Eye (tissue), 1 donor: ENCODE results near the gene CMTM7.
"Not testable (repeated sequence)": the region's sequence is repeated elsewhere in the genome, so short reads cannot be mapped to it uniquely, and the experiment has no call there.

ENCODE experiments used
- DNase-seq: peaks from one replicate; pipeline ENCODE4 v3.0.0-alpha.2; 2015

CMTM7 gene

DNA sequence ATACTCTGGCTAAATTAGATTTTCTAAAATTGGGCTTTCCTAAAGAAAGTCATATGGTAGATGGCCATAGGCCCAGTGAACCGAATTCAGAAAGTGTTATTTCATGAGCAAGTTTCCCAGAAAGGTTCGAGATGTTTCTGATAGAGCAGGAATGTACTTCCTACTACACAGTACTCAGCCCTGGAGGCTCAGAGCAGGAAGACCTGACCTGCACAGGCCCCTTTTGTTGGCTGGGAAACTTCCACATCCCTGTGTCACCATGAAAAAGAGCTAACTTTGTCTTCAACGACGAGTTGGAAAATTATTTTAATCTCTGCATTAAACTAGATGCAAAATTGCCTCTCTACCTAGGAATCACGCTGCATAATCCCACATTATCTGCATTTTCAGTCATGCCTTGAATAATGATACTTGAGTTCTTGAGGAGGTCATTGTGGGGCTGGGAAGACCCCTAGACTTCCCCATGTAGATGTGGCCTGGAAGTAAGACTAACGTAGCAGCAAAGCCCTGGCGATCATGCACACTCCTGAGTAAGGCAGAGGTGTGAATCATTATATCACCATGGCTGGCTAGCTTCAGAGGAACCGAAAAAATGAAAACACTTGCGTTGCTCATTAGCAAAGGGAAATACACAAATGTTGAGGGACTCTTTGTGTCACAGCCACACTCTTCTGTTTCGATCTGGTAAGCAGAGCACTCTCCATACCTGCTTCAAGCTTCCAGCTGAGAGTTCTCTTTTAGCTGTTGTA is 47.1 kb downstream of the CMTM7 start:
- DNase-seq: no peak

DNA sequence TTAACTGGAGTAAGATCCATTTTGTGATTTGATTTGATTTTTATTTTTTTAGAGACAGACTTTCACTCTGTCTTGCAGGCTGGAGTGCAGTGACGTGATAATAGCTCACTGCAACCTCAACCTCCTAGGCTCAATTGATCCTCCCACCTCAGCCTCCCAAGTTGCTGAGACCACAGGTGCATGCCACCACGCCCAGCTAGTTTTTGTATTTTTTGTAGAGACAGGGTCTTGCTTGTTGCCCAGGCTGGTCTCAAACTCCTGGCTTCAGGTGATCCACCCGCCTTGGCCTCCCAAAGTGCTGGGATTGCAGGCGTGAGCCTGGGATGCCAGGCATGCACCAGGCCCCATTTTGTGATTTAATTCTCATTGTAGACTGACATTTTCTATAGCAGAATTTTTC is 47.8 kb downstream of the CMTM7 start:
- DNase-seq: not testable (repeated sequence)

DNA sequence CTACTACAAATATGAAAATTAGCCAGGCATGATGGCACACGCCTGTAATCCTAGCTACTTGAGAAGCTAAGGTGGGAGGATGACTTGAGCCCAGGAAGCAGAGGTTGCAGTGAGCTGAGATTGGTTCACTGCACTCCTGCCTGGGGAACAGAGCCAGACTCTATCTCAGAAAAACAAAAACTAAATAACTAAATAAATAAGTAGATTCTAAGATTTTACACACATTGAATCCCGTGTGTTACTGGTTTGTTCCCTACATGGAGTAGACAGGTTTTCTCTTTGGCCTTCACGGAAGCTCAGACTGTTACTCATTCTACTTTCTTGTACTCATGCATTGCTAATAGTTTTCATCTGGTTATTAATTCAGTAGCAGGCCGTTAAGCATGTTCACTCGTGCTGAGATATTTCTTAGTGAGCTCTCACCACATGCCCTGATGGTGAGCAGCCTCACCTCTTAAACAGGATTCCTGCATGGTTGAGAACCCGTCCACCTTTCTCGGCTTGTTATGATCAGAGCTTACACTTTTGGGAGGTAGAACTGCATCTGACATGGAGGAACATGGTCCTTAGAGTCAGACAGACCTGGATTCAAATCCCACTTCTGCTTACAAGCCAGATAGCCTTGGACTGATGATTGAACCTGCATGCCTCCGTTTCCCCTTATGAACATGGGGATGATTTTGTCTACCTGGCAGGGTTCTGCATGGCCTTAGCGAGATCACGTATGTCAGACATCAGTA is 49.1 kb downstream of the CMTM7 start:
- DNase-seq: peak; percentile 25

DNA sequence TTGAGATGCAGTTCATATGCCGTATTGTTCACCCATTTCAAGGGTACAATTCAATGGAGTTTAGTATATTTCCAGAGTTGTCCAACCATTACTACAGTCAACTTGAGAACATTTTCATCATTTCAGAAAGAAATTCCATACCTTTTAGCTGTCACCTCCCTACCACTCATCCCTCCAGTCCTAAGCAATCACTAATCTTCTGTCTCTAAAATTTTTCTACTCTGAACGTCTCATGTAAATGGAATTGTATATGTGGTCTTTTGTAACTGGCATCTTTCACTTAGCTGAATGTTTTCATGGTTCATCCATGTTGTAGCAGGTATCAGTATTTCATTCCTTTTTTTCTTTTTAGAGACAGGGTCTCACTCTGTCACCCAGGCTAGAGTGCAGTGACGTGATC is 51.1 kb downstream of the CMTM7 start:
- DNase-seq: no peak

DNA sequence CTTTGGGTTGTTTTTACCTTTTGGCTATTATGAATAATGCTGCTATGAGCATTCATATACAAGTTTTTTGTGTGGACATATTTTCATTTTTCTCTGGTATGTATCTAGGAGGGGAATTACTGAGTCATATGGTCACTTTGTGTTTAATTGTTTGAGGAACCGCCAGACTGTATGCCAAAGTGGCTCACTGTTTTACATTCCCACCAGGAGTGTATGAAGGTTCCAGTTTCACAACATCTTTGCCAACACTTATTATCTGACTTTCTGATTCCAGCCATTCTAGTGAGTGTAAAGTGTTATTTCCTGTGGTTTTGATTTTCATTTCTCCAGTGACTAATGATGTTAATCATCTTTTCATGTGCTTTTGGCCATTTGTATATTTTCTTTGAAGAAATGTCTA is 51.8 kb downstream of the CMTM7 start:
- DNase-seq: no peak

DNA sequence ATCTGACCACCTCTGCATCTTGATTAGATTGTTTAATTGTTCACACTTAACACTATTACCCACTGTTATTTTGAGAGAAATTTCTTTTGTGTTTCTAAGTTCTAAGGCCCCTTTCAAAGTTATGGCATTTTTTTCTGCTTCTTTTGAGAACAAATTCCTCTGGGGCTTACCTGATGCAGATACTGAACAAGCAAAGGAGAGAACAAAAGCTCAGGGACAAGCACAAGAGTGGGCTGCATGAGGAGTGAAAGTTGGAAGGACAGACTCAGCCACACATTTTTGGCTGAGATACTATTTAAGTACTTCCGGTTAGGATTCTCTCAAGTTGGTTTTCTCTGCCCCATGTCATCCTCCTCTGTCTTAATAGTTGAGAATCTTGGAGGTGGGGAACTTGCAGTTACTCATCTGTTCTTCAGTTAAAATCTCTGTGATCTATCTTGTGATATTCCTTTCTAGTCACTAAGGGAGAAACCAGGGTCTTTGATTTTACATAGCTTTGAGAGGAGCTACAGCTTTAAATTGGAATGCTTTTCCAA is 56.3 kb downstream of the CMTM7 start:
- DNase-seq: no peak

DNA sequence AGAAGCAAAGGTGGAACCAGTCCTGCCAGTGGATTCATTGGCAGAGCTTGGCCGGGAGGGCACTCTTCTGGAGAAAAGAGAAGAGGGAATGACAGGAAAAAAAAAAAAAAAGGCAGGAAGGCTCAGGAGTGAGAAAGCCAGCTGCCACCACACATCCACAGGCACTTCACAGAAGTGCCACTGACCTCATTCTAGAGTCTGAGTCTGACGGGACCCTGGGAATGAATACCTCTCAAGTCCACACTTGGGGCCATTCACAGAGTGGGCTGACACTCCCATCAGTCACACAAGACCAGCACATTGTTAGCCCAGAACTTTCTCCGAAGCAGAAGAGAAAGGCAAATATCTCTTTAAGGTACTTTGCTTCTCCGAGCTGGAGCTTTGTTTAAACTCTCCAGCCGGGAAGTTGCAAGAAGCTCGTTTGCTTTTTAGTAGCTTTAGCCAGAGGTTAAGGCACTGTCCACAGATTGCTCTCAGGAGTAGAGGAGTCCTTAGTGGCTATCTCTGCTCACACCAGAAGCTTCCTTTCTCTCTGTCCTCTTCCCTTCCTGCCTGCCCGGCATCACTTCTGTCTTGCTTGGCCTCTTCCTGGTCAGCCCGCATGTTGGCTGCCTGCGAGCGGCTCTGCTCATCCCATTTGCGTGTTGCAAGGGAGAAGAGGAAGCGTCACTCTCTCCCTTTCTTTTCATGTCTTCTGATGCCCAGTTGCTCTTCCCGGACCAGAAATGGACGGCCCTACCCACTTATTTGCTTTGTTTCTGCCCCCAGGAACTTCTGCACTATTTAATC is 57.2 kb downstream of the CMTM7 start:
- DNase-seq: peak; percentile 35

DNA sequence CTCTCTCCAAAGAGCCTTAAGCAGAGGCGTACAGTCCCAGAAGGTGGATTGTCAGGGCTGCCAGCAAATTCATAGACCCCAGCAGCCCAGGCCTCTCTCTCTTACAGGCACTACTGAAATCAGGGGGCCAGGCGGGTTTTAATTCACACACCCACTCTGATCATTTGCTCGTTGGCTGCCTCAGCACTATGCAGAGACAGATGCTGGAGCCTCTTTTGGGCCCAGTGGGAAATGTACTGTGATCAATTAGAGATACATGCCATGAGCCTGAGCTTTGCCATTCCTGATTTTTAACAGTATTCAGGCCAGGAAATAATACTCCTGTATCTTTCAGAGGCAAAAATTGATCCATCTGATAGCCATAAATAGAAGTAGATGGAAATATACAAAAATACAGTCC is 58.0 kb downstream of the CMTM7 start:
- DNase-seq: peak; percentile 54

DNA sequence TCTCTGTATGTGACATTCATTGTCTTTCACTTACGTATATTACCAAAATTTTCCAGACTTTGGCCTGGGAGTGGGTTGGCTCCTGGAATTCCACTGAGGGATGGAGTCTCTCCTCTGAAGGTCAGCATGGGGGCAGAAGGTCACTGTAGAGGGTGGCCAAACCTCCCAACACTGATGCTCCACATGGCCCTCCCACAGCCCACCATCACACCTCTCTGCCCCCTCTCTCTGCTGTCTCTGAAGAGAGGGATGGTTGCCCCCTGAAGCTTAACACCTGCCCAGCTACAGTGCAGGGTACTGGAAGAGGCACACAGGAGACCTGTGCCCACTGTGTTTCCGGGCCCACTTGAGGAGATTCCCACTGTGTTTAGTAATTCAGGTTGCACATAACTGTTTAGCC is 58.8 kb downstream of the CMTM7 start:
- no peak for DNase-seq

DNA sequence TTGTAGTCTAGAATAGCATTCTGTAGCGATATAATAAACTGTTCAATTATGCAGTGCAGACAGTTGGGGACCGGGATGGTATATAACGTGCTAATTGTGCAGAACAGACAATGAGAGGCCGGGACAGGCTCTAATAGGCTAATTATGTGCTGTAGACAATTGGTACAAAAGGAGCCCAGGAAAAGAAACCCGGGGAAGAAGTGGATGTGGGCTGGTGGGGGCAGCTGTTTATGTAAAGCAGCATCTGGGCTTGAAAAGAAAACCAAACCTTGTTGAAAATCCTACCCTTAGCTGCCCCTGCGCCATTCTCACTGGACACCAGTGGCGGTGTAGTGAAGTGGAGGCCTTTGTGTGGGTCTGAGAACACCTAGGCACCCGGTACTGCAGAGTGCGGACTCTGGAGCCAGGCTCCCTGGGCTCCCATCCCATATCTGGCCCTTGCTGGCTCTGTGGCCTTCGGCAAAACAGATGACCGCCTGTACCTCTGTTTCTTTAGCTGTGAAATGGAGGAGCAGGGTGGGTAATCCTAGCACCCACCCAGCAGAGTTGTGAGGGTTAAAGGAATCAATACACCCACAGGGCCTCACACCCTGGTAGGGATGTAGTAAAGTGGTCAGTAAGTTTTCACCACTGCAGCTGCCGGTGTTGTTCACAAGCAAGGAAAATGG is 59.5 kb downstream of the CMTM7 start:
- DNase-seq: peak; percentile 54

DNA sequence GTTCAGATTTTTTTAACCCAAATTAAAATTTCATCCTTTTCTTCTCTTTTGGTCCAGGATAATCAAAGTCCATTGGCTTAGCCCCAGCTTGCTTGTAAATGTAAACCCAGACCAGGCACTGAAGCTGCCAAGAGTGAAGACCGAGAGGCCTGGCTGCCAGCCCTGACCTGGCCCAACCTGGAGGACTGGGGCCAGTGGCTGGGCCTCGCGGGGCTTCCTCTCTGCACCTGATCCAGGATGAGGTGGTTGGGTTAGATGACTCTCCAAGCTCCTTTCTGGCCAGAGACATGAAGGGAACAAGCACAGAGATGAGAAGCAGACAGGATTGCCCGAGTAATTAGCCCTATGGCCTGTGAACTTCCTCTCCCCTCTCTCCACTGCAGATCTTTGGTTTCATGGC is 60.4 kb downstream of the CMTM7 start:
- no peak for DNase-seq

DNA sequence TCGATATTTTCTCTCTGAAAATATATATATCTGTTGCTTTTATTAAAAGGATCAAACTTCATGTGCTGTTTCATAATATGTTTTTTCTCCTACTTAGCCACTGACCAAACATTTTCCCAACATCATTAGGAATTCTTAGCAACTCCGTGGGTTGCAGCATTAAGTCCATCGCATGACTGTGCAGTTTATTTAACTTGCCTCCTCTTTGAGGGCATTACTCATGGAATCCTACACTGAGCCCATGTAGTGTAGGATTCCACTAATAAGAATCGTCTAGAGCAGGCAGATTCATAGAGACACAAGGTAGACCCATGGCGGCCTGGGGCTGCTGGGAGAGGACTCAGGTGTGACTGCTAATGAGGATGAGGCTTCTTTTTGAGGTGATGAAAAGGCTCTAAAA is 61.7 kb downstream of the CMTM7 start:
- no peak for DNase-seq

DNA sequence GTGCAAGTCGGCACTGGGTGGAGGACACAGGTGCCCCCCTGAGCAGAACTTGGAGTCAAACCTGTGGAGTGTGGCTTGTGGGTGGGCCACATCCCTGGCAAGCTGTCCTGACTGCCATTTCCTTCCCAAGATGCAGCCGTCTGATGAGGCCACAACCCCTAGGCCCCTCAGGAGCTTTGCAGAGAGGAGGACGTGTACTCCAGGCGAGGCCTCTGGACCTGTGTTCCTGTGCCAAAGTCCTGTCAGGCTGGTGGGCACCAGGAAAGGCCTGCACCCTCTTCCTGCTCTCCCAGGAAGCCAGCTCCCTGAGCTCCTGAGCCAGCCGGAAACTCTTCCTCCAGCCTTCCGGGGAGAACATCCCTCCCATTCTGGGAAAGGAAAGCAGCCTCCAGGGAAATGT is 62.5 kb downstream of the CMTM7 start:
- no peak for DNase-seq

DNA sequence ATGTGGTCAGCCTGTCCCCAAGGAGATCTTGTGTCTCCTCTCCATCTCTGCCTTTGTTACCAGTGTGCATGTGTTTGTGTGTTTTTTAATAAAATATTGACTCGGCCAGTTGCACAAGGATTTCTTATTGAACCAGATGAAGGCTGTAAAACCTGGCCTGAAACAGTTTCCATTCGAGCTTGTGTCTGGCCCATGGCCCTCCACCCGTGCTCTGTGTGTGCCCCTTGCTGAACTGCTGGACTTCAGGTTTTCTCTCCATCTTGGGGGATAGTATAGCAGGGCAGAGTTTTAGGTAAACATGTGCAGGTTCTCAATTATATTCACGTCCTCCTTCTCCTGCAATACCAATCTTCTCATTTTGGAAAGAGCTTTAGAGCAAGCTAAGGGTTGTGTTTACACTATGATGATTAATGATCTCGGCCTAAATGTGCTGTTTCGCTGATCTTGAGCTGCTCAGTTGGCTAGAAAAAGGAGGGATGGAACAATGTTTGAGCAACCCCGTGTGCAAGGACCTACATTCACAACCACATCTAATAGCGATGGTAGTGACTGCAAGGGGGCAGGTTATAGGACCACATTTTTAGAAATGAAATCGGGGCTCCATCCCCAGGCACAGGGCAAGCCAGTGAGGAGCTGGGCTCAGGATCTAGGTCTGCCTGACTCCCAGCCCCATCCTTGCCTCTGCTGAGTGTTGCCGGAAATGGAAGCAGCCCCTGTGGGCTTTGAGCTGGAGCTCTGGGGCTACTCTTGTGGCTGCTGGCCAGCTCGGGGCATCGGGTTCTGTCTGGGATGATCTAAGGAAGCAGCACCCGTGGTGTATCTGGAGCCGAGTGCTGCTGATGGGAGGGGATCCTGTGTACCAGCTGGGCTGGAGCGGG is 63.3 kb downstream of the CMTM7 start:
- DNase-seq: peak; percentile 12

DNA sequence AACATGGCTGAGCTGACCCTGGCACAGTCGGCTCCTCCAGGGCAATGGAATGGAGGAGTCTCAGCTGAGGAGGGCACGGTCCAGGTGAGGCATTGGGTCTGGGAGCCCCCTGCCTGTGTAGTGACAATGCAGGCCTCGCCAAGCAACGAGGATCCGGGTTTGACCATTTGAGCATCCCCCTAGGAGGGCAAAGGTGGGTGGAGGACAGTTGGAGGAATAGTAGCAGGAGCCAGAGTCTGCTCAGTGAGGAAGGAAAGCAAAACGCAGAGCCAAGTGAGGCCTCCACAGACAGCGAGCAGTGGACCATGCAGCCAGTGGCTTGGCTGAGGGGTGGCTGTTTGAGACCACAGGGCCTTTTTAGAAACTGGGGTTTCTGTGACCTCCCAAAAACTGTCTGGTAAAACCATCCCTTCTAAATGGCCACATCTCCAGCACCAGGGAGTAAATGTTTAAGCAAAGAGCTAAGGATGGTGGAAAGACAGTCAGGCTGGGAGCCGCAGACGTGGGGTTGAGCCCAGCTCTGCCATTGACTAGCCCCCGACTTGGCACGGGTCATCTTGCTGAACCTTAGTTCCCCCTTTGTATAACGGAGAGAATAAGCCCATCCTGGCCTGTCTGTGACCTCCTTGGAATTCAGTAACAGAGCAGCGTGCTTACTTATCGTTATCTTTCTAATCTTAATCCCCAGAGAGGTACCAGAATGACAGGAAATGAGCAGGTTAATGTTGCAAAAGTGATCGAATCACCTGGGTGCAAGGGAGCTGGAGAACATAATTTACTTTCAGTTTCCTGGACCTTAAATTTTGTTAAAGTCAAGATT is 64.2 kb downstream of the CMTM7 start:
- no peak for DNase-seq

DNA sequence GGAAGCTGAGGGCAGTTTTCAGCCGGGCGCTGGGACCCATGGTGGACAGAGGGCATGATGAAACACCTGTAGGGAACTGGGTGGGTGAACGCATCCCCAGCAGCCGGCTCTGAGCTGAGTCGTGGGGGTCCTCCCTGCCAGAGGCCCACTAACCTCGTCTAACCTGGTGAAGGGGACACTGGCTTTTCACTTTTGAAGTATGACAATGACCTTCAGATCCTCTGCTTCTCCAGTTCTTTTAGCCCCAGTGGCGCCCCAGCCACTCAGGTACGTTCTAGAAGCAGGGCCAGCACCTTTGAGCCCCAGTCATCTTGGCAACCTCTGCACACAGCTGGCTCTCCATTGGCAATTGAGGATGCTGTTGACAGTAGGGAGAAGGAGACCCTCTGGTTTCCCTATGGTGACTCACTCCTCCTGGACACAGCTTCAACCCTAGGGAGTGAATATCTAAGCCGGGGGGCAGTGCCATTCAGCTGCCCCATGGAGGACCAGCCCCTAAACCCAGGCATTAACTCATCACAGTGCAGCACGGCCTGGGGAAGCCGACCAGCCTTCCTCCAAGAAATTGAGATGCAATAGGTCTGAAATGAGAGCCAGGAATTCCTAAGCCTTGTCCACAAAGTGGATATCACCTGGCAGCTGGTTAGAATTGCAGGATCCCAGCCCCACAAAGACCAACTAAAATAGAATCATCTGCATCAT is 64.9 kb downstream of the CMTM7 start:
- no peak for DNase-seq

DNA sequence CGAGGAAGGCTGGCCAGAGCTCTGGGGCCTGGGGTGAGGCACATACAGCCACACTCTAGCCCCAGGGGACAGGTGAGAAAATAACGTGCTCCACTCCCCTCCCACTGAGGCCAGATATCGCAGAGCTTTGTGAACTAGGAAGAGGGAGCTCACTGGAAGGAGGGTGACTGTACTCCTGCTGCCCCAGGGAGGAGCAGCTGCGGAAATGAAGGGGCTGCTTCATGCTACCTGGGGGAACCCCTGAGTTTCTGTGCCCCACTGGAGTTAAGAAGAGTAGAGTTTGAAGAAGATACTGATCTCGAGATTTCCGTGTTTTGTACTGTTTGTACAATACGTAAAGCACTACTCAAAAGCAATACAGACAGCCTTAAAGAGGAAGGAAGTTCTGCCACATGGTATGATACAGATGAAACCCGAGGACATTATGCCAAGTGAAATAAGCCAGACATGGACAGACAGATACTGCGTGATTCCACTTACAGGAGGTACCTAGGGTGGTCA is 66.4 kb downstream of the CMTM7 start:
- no peak for DNase-seq

DNA sequence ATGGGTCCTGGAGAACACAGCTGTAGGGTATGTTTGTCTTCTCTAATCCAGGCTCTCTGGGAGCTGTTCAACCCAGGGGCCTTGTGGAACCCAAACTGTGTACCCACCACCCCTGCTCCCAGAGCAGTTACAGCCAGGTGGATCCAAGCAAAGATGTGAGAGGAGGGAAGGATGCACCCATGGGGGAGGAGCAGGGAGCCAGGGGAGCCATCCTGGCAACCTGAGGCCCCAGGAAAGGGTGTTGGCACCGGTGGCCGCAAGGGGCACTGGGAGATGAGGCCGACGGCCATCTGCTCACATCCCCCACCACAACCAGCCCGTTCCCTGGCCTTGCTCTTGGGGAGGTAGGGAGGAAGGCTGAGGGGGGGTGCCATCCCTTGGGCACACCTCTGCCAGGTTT is 67.8 kb downstream of the CMTM7 start:
- DNase-seq: no peak

DNA sequence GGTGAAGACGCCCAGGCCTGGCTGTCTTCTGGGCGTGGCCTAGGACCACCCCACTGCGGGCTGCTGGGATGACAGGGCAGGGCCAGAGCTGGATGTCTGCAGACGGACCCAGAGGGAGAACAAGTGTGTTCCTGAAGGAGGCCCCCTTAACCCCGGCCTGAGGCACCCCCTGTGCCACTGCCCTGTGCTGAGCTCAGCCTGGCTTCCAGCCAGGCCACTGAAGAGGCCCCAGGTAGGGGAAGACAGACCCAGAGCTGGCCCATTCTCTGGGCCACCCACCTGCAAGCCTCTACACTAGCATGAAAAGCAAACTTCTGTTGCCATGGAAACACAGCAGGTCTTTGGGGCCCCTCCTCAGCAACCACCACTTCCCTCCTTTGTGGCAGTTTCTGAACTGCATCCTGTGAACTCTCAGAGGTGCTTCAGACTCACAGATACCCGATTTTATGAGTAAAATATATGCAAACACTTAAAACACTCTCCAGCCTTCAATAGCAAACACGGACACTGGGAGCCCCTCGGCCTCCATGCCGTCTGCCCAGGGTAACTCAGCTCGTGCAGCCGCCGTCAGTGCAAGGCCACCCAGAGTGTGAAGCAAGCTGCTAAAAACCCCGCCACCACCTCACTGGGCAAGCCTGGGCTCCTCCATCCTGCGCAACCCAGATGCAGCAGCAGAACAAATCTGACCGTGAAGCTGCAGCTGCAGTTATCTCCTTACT is 68.5 kb downstream of the CMTM7 start:
- DNase-seq: peak; percentile 83
